Measurements from ENCODE around the gene EFEMP2.

DNA sequence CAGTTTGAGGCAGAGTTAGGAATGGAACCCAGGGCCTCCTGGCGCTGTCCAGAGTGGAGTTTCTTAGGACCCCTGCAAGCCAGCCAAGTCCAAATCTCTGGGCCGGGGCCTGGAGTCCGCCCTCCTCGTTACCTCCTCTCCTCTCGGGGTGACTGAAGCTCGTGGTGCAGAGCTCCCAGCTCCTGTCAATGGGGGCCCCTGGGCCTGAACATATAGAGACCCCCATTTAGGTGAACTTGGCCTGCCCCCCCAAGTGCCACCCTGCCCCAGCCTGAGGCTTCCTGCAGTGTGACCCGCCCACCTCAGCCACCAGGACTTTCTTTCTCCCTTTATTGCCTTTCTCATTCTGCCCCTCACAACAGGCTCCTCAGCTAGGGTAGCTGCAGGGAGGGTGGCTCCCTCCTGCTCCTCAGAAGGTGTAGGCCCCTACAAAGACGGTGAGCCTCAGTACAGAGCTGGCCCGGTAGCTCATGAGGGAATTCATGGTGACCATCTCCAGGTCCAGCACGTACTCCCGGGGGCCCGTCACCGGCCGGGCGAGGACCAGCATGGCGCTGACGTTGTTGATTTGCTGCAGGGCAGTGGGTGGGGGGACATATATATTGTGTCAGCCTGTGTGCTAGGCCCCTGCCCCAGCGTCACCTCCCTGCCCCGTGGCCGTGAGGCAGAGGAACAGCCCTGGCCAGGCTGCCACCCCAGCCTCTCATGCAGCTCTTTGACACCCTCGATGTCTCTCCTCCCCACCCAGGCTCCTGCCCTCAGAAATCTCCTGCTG, 5.9 kb downstream of the EFEMP2 start:
- TF ChIP-seq, protein P1, sequence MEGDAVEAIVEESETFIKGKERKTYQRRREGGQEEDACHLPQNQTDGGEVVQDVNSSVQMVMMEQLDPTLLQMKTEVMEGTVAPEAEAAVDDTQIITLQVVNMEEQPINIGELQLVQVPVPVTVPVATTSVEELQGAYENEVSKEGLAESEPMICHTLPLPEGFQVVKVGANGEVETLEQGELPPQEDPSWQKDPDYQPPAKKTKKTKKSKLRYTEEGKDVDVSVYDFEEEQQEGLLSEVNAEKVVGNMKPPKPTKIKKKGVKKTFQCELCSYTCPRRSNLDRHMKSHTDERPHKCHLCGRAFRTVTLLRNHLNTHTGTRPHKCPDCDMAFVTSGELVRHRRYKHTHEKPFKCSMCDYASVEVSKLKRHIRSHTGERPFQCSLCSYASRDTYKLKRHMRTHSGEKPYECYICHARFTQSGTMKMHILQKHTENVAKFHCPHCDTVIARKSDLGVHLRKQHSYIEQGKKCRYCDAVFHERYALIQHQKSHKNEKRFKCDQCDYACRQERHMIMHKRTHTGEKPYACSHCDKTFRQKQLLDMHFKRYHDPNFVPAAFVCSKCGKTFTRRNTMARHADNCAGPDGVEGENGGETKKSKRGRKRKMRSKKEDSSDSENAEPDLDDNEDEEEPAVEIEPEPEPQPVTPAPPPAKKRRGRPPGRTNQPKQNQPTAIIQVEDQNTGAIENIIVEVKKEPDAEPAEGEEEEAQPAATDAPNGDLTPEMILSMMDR (IDR thresholded peaks at IDR 0.05): no peak
- TF ChIP-seq POLR2A (IDR thresholded peaks at IDR 0.05) (no peak), EP300 (IDR thresholded peaks at IDR 0.05) (no peak), POLR2AphosphoS5 (IDR thresholded peaks at IDR 0.05) (no peak)

Data from stomach (tissue), 4 donors.